ENCODE measurements around the gene ROPN1L. TPM values are rescaled to one million over a fixed set of nuclear protein-coding genes. Genes with fewer than 3 reads are reported as not detected.

The ROPN1L gene
- total and polyA plus RNA-seq, 2 of the 4 experiments (the other 2 are of a cell fraction) = 0.34 to 0.36 TPM

GRCh38 chr5:10447041-10447440 is 5.4 kb downstream of the ROPN1L start:
- Histone ChIP-seq H4K5ac (ENCODE audit: low read depth, low read length) (no peak overlapping the region), H3K9ac (ENCODE audit: low read depth, low read length) (no peak overlapping the region), H3K18ac (ENCODE audit: low read depth, low read length) (no peak overlapping the region), H3K14ac (replicated peaks; ENCODE audit: low read depth, low read length) (no peak overlapping the region), H2AK9ac (replicated peaks; ENCODE audit: low read depth, low read length, poor library complexity) (no peak overlapping the region), H4K8ac (ENCODE audit: low read depth in 2 of 2, low read length in 2 of 2) (no peak overlapping the region), H3K4me3 (ENCODE audit: insufficient read depth, low read depth, low read length) (no peak overlapping the region), H3K27ac (ENCODE audit: insufficient read depth, low read length) (no peak overlapping the region), H2BK120ac (ENCODE audit: low read depth, low read length) (no peak overlapping the region), H3K9me3 (ENCODE audit: control insufficient read depth, insufficient read depth, low read length) (no peaks in the 10 kb centered on the region), H3K56ac (ENCODE audit: extremely low read depth, insufficient read depth, low read length) (no peak overlapping the region), H2AFZ (replicated peaks; ENCODE audit: low read length, poor library complexity) (no peak overlapping the region), H3K36me3 (ENCODE audit: control insufficient read depth, insufficient read depth, low read length) (no peaks in the 10 kb centered on the region), H3K27me3 (ENCODE audit: control insufficient read depth, insufficient read depth, low read length) (no peaks in the 10 kb centered on the region), H3K4me2 (ENCODE audit: low read depth, low read length) (no peak overlapping the region), H3K4ac (ENCODE audit: low read depth, low read length) (no peak overlapping the region), H3K4me1 (ENCODE audit: control insufficient read depth, insufficient read depth, low read length) (no peaks in the 10 kb centered on the region), H2BK5ac (ENCODE audit: low read depth, low read length, poor library complexity, severe bottlenecking) (no peak overlapping the region), H2BK15ac (ENCODE audit: low read depth, low read length) (no peak overlapping the region), H3K23ac (ENCODE audit: low read depth, low read length) (no peak overlapping the region), H4K91ac (ENCODE audit: insufficient read depth, low read depth, low read length) (no peak overlapping the region), H3K9me1 (ENCODE audit: insufficient read depth, low read length) (no peaks in the 10 kb centered on the region), H2BK20ac (ENCODE audit: low read depth, low read length) (no peak overlapping the region), H4K20me1 (ENCODE audit: insufficient read depth, low read length) (0 out of 2 replicates have a peak, but pooled peaks cover 3% of the 10 kb centered on the region), H2AK5ac (ENCODE audit: low read depth, low read length) (no peak overlapping the region), H3K79me1 (ENCODE audit: low read depth in 1 of 2, low read length in 2 of 2) (no peaks in the 10 kb centered on the region)
- in situ Hi-C loops (cut with MboI; ENCODE audit: low sequenced_read_pairs) (no loop called here), intact Hi-C loops (cut with micrococcal nuclease) (no loop called here), dilution Hi-C loops (cut with HindIII; ENCODE audit: low sequenced_read_pairs, unreplicated experiment) (no loop called here)
- no peak for TF ChIP-seq MXI1 (IDR thresholded peaks at IDR 0.05; ENCODE audit: borderline replicate concordance, low read depth, low read length)
- TF ChIP-seq RAD21 (IDR thresholded peaks at IDR 0.05; ENCODE audit: low read length) = no peak
- no peak for TF ChIP-seq FOS (IDR thresholded peaks at IDR 0.05; ENCODE audit: low read depth, low read length)
- no peak for TF ChIP-seq SMC3 (IDR thresholded peaks at IDR 0.05; ENCODE audit: low read depth, low read length)
- WGBS, 2 experiments (ENCODE audit: extremely low coverage in 2 of 2, insufficient read length in 1 of 2) = no CpG with 5 or more reads among the region's 4 CpGs
- ATAC-seq (ENCODE audit: low read depth) (no peak), DNase-seq (no peak)
- POLR2A ChIA-PET (ENCODE audit: unreplicated experiment) = no interaction called here
- CTCF ChIA-PET = no interaction called here
- BruUV-seq (replicated peaks) = no TSS peak
